ENCODE results near the gene SUSD2.
"Not testable (repeated sequence)": the region's sequence is repeated elsewhere in the genome, so short reads cannot be mapped to it uniquely, and the experiment has no call there.

Gene SUSD2

DNA sequence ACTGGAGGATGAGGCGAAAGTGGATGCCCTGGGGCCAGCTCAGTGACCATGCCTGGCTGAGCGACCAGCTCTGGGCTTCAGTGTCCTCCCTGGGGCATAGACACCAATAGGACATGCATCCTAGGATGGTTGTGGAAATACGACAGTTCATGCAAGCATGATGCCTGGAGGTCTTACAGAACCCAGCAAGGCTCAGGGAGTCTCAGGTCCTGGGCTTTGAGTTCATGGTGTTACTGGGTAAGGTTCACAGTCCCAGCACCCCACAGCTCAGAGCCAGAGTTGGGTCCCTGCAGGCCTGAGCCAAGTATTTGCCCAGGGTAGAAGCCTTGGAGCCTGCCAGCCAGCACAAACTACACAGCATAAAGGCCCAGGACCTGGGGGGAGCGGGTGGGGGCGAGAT is 4.2 kb upstream of the SUSD2 start:
- no peak for DNase-seq

DNA sequence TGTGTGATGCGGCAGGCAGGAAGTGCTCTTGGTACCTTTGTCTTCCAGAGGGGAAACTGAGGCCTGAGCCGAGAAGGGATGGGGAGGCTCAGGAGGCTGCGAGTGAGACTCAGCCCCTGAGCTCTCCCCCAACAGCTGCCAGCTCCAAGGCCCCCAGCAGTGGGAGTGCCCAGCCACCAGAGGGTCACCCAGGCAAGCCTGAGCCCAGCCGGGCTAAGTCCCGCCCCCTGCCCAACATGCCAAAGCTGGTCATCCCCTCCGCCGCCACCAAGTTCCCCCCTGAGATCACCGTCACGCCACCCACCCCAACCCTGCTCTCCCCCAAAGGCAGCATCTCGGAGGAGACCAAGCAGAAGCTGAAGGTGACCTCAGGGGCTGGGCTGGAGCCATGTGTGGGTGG is 3.8 kb upstream of the SUSD2 start:
- DNase-seq, result no peak

DNA sequence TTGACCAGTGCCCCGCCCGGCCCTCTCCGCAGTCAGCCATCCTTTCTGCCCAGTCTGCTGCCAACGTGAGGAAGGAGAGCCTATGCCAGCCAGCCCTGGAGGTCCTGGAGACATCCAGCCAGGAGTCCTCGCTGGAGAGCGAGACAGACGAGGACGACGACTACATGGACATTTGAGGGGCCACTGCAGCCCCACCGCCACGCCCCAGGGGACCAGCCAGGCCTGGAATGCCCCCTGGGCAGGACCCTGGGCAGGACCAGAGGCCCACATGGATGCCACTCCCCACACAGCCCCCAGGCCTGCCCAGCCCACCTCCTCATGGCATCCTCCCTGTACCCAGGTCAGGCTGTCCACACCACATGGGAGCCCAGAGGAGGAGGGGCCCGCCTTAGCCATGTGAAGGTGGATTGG is 3.3 kb upstream of the SUSD2 start:
- DNase-seq, result no peak

DNA sequence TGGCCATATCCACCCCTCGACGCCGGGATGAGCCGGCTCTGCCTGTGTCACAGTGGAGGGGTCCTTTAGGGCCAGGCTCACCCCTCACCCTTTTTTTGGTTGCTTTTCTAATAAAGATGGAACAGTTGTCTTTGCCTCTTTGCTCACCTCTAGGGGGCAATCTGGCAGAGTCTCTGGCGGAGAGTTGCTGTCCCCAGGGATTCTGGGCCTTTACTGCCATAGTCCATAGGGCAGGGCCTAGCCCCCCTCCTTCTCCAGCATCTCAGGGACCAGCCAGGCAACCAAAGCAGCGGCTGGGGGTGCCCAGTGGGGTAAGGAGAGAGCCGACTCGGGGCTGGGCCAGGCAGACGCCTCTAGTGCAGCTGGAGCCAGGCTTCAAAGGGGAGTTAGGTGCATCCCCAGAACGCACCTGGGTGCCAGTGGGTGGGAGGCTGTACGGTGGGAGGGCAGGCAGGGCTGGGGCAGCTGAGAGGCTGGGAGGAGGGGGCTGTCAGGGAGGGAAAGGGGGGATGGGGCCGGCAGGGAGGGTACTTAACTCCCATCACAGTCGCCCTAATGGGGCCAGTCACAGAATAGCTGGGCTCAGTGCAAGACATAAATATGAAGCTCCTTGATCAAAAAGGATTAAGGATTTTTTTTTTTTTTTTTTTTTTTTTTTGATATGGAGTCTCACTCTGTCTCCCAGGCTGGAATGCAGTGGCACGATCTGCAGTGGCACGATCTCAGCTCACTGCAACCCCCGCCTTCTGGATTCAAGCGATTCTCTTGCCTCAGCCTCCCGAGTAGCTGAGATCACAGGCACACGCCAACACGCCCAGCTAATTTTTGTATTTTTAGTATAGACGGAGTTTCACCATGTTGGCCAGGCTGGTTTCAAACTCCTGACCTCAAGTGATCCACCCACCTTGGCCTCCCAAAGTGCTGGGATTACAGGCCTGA is 2.5 kb upstream of the SUSD2 start:
- DNase-seq, result no peak

DNA sequence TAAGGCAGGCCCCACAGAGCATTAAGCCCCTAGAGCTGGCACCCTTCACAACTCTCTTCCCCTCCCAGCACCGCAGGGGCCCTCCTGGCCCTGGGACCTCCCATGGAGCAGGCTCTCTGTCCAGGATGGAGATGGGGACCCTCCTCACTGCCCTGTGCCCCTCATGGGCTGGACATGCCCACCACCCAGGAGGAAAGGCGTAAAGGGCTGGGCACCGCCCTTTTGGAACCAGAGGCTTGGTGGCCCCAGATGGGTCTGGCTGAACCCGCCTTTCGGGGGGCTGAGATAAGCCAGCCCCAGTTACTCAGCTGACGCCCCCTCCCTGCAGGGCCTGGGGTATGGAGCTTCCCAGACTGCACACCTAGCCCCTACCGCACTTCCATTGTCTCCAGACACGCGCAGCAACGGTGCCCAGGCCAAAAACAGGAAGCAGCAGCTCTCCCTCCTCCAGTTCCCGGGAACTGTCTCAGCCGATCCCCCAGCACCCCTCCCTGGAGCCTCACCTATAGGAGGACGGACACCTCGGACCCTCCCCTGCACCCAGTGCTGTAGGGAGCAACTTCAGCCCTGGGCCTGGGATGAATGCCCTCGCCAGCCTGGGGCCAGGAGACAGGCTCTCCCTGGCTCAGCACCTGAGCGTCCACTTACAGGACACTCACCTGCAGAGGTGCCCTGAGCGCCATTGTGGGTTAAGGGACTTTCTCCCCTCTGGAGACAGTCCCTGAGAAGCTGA is 1.6 kb upstream of the SUSD2 start:
- DNase-seq, result no peak

DNA sequence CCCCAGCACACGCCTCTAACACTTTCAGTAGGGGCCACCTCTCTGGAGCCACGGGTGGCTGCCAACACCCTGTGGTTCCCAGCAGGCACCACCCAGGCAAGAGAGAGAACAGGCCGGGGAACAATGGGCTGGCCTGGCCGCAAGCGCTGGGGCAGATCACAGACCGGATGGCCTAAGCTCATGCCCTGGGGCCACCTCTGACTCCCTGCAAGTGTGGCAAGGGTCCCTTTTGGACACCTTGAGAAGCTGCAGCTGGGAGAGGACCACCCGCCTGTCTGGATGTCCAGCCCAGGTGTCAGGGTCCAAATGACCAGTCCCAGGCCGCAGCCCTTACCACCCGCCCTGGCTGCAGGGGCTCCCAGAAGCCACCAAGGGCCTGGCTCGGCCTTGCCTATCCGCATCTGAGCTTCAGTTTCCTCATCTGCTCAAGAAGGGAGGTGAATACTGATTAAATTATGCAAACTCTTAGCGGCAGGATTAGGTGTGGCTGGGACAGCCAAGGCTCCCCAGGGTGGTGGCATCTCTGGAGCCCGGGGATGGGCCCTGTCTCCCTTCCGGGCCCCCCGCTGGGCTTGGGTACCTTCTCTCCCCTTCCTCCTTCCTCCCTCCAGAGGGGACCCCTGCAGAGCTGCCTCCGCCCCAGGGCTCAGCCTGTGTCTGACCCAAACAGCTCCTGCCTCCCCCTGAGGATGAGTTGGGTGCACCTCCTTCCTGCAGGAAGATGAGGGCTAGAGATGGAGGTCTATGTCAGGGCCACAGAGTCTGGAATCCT is 785 bp upstream of the SUSD2 start:
- DNase-seq, result no peak

DNA sequence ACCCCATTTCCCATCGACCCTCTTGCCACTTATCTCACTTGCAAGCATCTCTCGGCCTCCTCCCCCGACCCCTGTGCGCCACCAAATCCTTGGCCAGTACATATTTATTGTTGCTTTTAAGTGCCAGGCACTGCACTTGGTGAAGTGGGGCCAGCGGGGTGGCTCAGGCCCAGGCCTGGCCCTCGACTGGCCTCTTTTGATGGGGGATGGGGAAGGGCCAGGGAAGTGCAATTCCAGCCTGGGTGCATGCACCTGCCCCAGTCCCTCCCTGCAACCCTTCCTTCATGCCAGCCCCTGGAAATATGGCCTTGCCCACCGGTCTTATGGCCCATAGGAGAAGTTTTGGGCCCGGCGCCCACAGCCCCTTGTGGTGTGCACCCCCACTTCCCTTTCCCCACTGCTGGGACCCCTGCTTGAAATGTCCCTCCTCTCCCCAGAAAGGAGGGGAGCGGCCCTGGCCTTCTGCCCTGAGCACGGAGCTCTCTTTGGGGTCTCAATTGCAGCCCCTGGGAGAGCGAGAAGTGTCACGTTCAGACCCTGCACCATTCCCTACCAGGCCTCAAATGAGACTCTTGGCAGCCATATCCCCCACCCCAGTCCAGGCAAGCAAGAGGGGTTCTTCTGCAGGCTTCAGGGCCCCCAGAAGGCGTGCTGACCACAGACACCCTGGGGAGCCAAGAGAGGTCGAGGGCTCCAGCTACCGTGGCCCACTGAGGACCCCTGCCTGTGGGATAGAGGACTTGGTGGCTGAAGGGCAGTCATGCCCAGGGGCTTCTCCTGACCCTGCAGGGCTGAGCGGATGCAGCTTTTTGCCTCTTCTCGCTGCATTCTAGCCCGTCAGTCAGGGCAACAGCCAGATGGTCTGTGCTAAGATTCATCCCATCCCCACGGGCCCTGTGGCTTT is 961 bp downstream of the SUSD2 start:
- DNase-seq, result no peak

DNA sequence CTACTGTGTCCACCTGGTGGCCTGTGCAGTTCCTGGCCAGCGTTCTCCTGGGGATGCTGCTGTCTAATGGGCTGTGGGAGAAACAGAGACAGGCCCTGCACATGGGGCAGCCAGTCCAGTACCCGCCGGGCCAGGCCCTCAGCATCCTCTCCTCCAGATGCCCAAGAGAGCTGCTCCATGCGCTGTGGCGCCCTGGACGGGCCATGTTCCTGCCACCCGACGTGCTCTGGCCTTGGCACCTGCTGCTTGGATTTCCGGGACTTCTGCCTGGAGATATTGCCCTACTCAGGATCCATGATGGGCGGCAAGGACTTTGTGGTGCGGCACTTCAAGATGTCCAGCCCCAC is 1.6 kb downstream of the SUSD2 start:
- not testable (repeated sequence) for DNase-seq

DNA sequence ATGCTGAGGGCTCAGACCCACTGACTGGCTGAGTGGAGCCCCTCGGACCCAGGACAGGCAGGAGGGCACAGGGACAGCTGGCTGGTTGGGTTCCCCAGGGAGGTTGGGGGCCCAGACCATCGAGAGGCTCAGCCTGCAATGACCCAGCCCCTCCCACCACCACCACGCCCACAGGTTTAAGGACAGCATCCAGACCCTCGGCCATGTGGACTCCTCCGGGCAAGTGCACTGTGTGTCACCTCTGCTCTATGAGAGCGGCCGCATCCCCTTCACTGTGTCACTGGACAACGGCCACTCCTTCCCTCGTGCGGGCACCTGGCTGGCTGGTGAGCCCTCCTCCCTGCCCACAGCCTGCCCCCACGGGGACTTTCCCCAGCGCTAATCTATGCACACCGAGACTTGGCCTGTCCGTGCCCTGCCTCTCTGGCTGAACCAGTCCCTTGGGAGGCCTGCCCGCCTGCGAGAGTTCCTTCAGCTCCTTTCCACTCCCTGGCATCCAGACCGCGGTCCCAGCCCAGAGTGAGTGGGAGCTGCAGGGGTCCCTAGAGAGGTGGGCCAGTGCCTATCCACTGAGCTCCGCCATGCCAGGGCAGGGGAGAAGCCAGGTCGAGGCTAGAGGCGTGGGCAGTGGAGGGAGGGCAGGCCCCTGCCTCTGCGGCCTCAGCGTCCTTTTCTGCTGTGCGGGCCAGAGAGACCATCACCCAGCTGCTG is 2.2 kb downstream of the SUSD2 start:
- no peak for DNase-seq

DNA sequence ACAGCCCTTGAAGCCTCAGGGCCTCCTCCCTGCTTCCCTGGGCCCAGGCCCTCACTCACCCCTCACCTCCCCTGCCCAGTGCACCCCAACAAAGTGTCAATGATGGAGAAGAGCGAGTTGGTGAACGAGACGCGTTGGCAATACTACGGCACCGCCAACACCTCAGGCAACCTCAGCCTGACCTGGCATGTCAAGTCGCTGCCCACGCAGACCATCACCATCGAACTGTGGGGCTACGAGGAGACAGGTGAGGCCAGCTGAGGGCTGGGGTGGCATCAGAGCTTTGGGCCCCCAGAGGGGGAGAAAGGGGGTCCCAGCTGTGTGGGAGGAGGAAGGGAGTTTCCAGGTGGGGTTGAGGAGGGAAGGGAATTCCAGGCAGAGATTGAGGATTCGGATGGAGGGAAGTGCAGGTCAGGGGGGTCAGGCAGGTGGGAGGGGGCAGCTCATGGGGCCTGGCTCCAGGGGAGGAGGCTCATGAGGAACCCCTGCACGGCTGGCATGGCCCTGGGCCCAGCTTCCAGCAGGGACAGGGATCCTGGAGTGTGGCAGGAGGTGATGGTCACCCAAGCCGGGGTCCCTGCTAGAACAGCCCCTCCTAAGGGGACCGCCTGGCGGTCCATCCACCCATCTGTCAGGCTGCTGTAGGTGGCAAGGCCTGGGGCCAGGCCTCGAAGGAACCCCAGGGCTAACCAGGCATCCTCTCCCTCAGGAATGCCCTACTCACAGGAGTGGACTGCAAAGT is 2.9 kb downstream of the SUSD2 start:
- DNase-seq, result no peak

DNA sequence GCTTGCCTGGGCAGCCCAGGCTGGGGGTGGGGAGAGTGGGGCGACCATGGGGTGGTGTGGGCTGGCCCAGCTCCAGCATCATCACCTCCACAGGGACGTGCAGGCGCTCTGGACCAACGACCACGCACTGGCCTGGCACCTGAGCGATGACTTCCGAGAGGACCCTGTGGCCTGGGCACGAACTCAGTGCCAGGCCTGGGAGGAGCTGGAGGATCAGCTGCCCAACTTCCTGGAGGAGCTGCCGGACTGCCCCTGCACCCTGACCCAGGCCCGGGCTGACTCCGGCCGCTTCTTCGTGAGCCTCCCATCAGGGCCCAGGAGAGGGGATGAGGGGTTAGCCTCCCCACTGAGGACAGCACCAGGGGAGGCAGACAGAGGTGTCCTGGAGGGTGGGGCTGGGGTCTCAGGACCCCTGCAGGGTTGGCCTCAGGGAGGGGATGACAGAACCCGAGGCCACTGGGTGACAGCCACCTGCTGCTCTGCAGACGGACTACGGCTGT is 3.8 kb downstream of the SUSD2 start:
- no peak for DNase-seq

DNA sequence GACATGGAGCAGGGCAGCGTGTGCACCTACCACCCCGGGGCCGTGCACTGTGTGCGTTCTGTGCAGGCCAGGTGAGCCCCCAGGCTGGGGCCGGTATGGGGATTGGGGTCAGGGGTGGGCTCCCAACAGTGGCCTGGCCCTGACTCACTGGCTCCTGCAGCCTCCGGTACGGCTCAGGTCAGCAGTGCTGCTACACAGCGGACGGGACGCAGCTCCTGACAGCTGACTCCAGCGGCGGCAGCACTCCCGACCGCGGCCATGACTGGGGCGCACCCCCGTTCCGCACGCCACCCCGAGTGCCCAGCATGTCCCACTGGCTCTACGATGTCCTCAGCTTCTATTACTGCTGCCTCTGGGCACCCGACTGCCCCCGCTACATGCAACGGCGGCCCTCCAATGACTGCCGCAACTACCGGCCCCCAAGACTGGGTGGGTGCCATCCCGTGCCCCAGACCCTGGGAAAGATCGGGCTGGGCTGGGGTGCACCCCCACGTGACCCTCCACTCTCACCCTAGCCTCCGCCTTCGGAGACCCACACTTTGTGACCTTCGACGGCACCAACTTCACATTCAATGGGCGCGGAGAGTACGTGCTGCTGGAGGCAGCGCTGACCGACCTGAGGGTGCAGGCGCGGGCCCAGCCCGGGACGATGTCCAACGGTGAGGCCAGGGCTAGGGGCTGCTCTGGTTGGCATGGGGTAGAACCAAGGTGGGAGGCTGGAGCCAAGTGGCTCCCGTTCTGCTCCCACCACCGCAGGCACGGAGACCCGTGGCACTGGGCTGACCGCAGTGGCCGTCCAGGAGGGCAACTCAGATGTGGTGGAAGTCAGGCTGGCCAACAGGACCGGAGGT is 4.4 kb downstream of the SUSD2 start:
- DNase-seq, result no peak

DNA sequence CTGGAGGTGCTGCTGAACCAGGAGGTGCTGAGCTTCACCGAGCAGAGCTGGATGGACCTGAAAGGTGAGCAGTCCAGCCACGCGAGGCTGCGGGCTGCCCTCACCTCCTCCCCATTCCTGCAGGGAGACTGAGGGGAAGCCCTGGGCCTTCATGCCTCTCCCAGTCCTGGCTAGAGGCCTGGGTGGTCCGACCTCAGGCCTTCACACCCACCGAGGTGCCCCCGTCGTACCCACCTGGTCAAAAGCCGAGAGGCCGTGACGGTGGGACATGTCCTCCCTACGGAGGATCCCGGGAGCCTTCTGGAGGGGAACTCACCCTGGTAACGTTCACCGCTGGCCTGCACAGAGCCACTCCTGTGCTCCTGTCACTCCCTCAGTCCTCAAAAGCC is 5.1 kb downstream of the SUSD2 start:
- DNase-seq, result no peak

DNA sequence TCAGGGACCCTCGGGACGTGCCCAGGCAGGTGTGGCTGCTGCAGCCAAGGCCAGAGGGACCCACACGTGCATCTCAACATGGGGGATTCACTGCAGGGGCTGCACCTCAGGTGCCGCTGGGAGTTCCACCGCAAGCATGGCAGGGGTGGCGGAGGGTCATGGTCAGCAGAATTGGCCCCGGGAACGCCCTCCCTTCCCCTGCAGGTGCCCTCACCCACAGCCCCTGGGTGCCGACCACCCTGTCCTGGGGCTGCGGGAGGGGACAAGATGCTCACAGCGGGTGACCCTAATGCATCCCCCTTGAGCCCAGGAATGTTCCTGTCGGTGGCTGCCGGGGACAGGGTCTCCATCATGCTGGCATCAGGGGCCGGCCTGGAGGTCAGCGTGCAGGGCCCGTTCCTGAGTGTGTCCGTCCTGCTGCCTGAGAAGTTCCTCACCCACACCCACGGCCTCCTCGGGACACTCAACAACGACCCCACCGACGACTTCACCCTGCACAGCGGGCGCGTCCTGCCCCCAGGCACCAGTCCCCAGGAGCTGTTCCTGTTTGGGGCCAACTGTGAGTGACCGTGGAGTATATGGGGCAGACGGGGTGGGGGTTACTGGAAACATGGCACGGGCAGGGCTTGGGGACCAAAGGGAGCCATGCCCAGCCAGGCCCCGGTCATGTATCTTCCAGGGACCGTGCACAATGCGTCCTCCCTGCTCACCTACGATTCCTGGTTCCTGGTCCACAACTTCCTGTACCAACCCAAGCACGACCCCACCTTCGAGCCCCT is 5.8 kb downstream of the SUSD2 start:
- no peak for DNase-seq

DNA sequence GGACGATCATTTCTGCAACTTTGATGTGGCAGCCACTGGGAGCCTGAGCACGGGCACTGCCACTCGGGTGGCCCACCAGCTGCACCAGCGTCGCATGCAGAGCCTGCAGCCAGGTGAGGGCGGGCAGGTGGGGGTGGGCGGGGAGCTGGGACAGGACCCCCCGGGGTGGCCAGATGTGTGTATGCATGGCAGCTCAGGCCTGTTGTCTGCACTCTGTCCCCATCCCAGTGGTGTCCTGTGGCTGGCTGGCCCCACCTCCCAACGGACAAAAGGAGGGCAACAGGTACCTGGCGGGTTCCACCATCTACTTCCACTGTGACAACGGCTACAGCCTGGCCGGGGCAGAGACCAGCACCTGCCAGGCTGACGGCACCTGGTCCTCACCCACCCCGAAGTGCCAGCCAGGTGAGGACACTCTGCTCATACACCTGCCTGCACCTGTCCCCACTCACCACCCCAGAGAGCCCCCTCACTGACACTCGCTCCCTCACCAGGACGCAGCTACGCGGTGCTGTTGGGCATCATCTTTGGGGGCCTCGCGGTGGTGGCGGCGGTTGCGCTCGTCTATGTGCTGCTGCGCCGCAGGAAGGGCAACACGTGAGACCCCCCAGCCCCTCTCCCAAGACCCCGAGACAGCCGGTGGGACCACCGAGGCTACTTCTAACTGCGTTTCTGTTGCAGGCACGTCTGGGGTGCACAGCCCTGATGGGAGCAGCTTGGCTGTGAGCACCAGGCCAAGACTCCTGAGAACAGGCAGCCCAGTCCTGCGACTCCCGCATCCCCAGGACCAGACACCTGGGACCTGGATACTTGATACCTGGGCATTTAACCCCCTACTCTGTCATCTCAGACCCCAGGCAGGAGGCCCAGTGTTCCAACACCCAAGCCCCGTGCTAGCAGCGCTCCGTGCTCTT is 6.7 kb downstream of the SUSD2 start:
- DNase-seq, result no peak

DNA sequence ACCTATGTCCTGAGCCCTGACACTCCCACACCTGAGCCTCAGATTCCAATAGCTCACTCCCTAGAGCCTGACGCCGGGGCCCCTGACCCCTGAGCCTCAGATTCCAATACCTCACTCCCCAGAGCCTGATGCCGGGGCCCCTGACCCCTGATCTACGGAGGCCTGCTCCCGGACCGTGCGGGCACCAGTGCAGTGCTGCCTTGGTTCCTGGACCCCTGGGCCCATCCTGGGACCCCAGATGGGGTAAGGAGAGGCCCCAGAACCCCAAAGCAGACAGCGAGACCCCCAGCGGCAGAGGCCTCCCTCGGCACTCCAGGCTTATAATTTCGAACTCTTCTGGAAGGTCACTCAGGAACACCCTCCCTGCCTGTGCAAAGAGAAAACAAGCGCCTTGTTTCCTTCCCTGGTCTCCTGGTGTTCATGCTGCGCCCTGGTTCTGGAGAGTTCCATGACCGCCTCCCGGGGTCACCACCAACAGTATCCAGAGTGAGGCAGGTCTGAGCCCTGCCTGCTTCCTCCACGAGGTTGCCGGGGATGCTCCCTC is 7.5 kb downstream of the SUSD2 start:
- DNase-seq, result no peak
